H9 (cell line): Measurements from ENCODE around the gene GYS2. TPM values are rescaled to one million over a fixed set of nuclear protein-coding genes. Genes with fewer than 3 reads are reported as not detected.

Experiments
- DNase-seq: peaks from one replicate; pipeline ENCODE4 v3.0.0-alpha.2; 2017
- H2AFZ ChIP-seq: one replicate; pipeline ENCODE4 v1.6.1; 2013; ENCODE audit warnings: mild to moderate bottlenecking, low read length, control low read depth, moderate library complexity
- H2AK5ac ChIP-seq: 2 replicates; pipeline ENCODE4 v1.6.1; 2013; ENCODE audit warnings: low read length, control low read depth, mixed read lengths; ENCODE audit not compliant: insufficient read length
- H2BK120ac ChIP-seq: one replicate; pipeline ENCODE4 v1.6.1; 2013; ENCODE audit warnings: low read depth, mild to moderate bottlenecking, low read length, control low read depth, inconsistent platforms; ENCODE audit not compliant: poor library complexity, severe bottlenecking
- H2BK12ac ChIP-seq: 2 replicates; pipeline ENCODE4 v1.6.1; 2013; ENCODE audit warnings: low read length, control low read depth, mixed read lengths, low read depth; ENCODE audit not compliant: insufficient read length
- H2BK15ac ChIP-seq: 2 replicates; pipeline ENCODE4 v1.6.1; 2013; ENCODE audit warnings: low read depth, low read length, control low read depth
- H2BK20ac ChIP-seq: one replicate; pipeline ENCODE4 v1.6.1; 2013; ENCODE audit warnings: low read depth, mild to moderate bottlenecking, low read length, control low read depth, inconsistent platforms; ENCODE audit not compliant: poor library complexity, severe bottlenecking
- H2BK5ac ChIP-seq: 2 replicates; pipeline ENCODE4 v1.6.1; 2013; ENCODE audit warnings: low read length, control low read depth, mixed read lengths; ENCODE audit not compliant: insufficient read length
- H3K14ac ChIP-seq: 2 replicates; pipeline ENCODE4 v1.6.1; 2013; ENCODE audit warnings: low read length, control low read depth; ENCODE audit not compliant: insufficient read depth
- H3K18ac ChIP-seq: 2 replicates; pipeline ENCODE4 v1.6.1; 2013; ENCODE audit warnings: low read depth, mild to moderate bottlenecking, mixed read lengths, low read length, control low read depth; ENCODE audit not compliant: insufficient read length
- H3K23ac ChIP-seq: 2 replicates; pipeline ENCODE4 v1.6.1; 2013; ENCODE audit warnings: low read length, control low read depth, mixed read lengths, low read depth; ENCODE audit not compliant: insufficient read length
- H3K23me2 ChIP-seq: 2 replicates; pipeline ENCODE4 v1.6.1; 2013; ENCODE audit warnings: low read depth, mild to moderate bottlenecking, mixed read lengths, low read length, control low read depth; ENCODE audit not compliant: insufficient read length, poor library complexity, severe bottlenecking
- H3K27ac ChIP-seq: 2 replicates; pipeline ENCODE4 v1.5.1; 2013; ENCODE audit warnings: low read length, control low read depth, mixed read lengths, low read depth; ENCODE audit not compliant: insufficient read length
- H3K27me3 ChIP-seq: 2 replicates; pipeline ENCODE4 v1.6.1; 2013; ENCODE audit warnings: low read length, control low read depth, inconsistent platforms; ENCODE audit not compliant: insufficient read depth
- H3K4ac ChIP-seq: 2 replicates; pipeline ENCODE4 v1.6.1; 2013; ENCODE audit warnings: low read depth, mild to moderate bottlenecking, control low read depth, inconsistent platforms, low read length, moderate library complexity
- H3K4me1 ChIP-seq: 2 replicates; pipeline ENCODE4 v1.6.1; 2013; ENCODE audit warnings: low read length, control low read depth, inconsistent platforms; ENCODE audit not compliant: insufficient read depth
- H3K4me2 ChIP-seq: 2 replicates; pipeline ENCODE4 v1.6.1; 2013; ENCODE audit warnings: low read length, control low read depth, mixed read lengths; ENCODE audit not compliant: insufficient read length, insufficient read depth
- H3K56ac ChIP-seq: 2 replicates; pipeline ENCODE4 v1.6.1; 2013; ENCODE audit warnings: low read depth, mild to moderate bottlenecking, mixed read lengths, low read length, control low read depth; ENCODE audit not compliant: insufficient read length
- H3K79me1 ChIP-seq: 2 replicates; pipeline ENCODE4 v1.6.1; 2013; ENCODE audit warnings: low read depth, mild to moderate bottlenecking, moderate library complexity, low read length, control low read depth, inconsistent platforms; ENCODE audit not compliant: insufficient read depth, poor library complexity, severe bottlenecking
- H3K79me2 ChIP-seq: 2 replicates; pipeline ENCODE4 v1.6.1; 2013; ENCODE audit warnings: low read length, control low read depth, inconsistent platforms; ENCODE audit not compliant: insufficient read depth
- H3K9ac ChIP-seq: 2 replicates; pipeline ENCODE4 v1.6.1; 2013; ENCODE audit warnings: low read length, control low read depth, mixed read lengths; ENCODE audit not compliant: insufficient read length; ENCODE audit errors: extremely low read depth
- H3K9me3 ChIP-seq: one replicate; pipeline ENCODE4 v1.6.1; 2013; ENCODE audit warnings: low read depth, low read length, inconsistent platforms; ENCODE audit not compliant: control insufficient read depth
- H3T11ph ChIP-seq: one replicate; pipeline ENCODE4 v1.6.1; 2013; ENCODE audit warnings: mild to moderate bottlenecking, low read length, control low read depth, inconsistent platforms
- H4K20me1 ChIP-seq: one replicate; pipeline ENCODE4 v1.6.1; 2013; ENCODE audit not compliant: control insufficient read depth, insufficient read length, insufficient read depth
- H4K5ac ChIP-seq: 2 replicates; pipeline ENCODE4 v1.6.1; 2013; ENCODE audit warnings: low read depth, mild to moderate bottlenecking, mixed read lengths, low read length, control low read depth; ENCODE audit not compliant: insufficient read length
- H4K8ac ChIP-seq: replicated peaks from 2 replicates; pipeline ENCODE4 v1.6.1; 2013; ENCODE audit warnings: low read length, control low read depth, mixed read lengths, low read depth; ENCODE audit not compliant: insufficient read length
- H4K91ac ChIP-seq: 2 replicates; pipeline ENCODE4 v1.6.1; 2013; ENCODE audit warnings: low read depth, mild to moderate bottlenecking, moderate library complexity, mixed read lengths, low read length, control low read depth; ENCODE audit not compliant: insufficient read length
- H3K27ac Mint-ChIP-seq, 3 experiments: 2 replicates in 2 of 3; 3 replicates in 1 of 3; pipeline ENCODE4 v1.8.0; 2020 to 2021; ENCODE audit warnings: mixed read lengths in 3 of 3, mild to moderate bottlenecking in 1 of 3, moderate library complexity in 1 of 3
- H3K27me3 Mint-ChIP-seq: 2 replicates; pipeline ENCODE4 v1.8.0; 2021; ENCODE audit warnings: low read depth, mild to moderate bottlenecking, moderate library complexity, mixed read lengths
- H3K36me3 Mint-ChIP-seq, 3 experiments: 2 replicates in 2 of 3; 3 replicates in 1 of 3; pipeline ENCODE4 v1.8.0; 2020 to 2021; ENCODE audit warnings: low read depth in 3 of 3, mixed read lengths in 3 of 3; ENCODE audit not compliant: insufficient read depth in 1 of 3
- H3K4me1 Mint-ChIP-seq, 2 experiments: 2 replicates each; pipeline ENCODE4 v1.8.0; 2020; ENCODE audit warnings: mixed read lengths in 2 of 2
- H3K4me3 Mint-ChIP-seq, 2 experiments: 2 replicates in 1 of 2; 3 replicates in 1 of 2; pipeline ENCODE4 v1.8.0; 2020 to 2021; ENCODE audit warnings: mild to moderate bottlenecking in 2 of 2, mixed read lengths in 2 of 2, moderate library complexity in 1 of 2
- H3K9me3 Mint-ChIP-seq, 2 experiments: 2 replicates in 1 of 2; 3 replicates in 1 of 2; pipeline ENCODE4 v1.8.0; 2020; ENCODE audit warnings: mild to moderate bottlenecking in 2 of 2, mixed read lengths in 2 of 2, moderate library complexity in 1 of 2
- CTCF ChIP-seq: fragments of 200-600 bp; sonication (generic); conservative IDR thresholded peaks from 3 replicates; pipeline ENCODE4 v1.8.0; 2021; ENCODE audit warnings: antibody characterized with exemption, mild to moderate bottlenecking
- WGBS: extraction: QIAGEN DNeasy Blood & Tissue Kit; methylation state at CpG from one replicate; pipeline ENCODE4 v1.1.7; 2013; ENCODE audit warnings: missing lambda C conversion rate, low lambda C conversion rate, mixed read lengths; ENCODE audit not compliant: insufficient read length; ENCODE audit errors: extremely low coverage; 5-methylcytosine and 5-hydroxymethylcytosine counted together
- total RNA-seq: library from RNA; stranded (reverse); gene quantifications from 2 replicates; pipeline ENCODE4 v1.2.1, GENCODE V29; 2021

GYS2 gene
- total RNA-seq, 1 experiment from 2014 or later, result not detected

- peaks cover 58% of the 10 kb centered on the region for H3K27me3 Mint-ChIP-seq
- no peak within 1 kb of the TSS for H2BK15ac ChIP-seq
- H3K14ac ChIP-seq, result no peak within 1 kb of the TSS
- H3K4me1 ChIP-seq, result no peaks in the 10 kb centered on the region
- H3K9me3 ChIP-seq, result no peaks in the 10 kb centered on the region
- no peak within 1 kb of the TSS for H2BK5ac ChIP-seq
- H4K8ac ChIP-seq, result no peak within 1 kb of the TSS
- H3K56ac ChIP-seq, result no peak within 1 kb of the TSS
- no peak within 1 kb of the TSS for H3K27ac ChIP-seq
- H3K4ac ChIP-seq, result no peak within 1 kb of the TSS
- DNase-seq, result no peak
- peak within 1 kb of the TSS; percentile 46 for H3K9ac ChIP-seq
- no peak within 1 kb of the TSS for H2AK5ac ChIP-seq
- WGBS, result no CpG with 5 or more reads among the region's 1 CpG
- no peak within 1 kb of the TSS for H4K91ac ChIP-seq
- H3K79me1 ChIP-seq, result no peaks in the 10 kb centered on the region
- peaks cover 5 to 12% of the 10 kb centered on the region in 2 experiments for H3K4me1 Mint-ChIP-seq
- no peak within 1 kb of the TSS for H3K18ac ChIP-seq
- no peak within 1 kb of the TSS for H3K27ac Mint-ChIP-seq
- H2BK12ac ChIP-seq, result no peak within 1 kb of the TSS
- H3K4me3 Mint-ChIP-seq, result peak within 1 kb of the TSS; percentile 62 to 86
- no peak within 1 kb of the TSS for H4K5ac ChIP-seq
- H2AFZ ChIP-seq, result no peak within 1 kb of the TSS
- peaks cover 8% of the 10 kb centered on the region for H3K23me2 ChIP-seq
- H3K79me2 ChIP-seq, result no peaks in the 10 kb centered on the region
- no peak for TF ChIP-seq CTCF
- H4K20me1 ChIP-seq, result no peaks in the 10 kb centered on the region
- H3K4me2 ChIP-seq, result peak within 1 kb of the TSS; percentile 98
- H3K9me3 Mint-ChIP-seq, result peaks cover 0 to 4% of the 10 kb centered on the region in 2 experiments; a peak in 1 of 5 replicates
- H3K27me3 ChIP-seq, result peaks cover 5% of the 10 kb centered on the region; the same call in 1 of the 2 replicates
- H2BK120ac ChIP-seq, result no peak within 1 kb of the TSS
- H3T11ph ChIP-seq, result no peak within 1 kb of the TSS
- H2BK20ac ChIP-seq, result no peak within 1 kb of the TSS
- H3K23ac ChIP-seq, result no peak within 1 kb of the TSS
- H3K36me3 Mint-ChIP-seq, result no peaks in the 10 kb centered on the region; a peak in 1 of 7 replicates
Measured at GRCh38 chr12:21526053-21526452, 78.6 kb downstream of the GYS2 start, which contains the start of gene SPX. TSS of gene SPX (plus strand) at chr12:21526296. CDS start at chr12:21526473, 177 bp downstream.
